Mesenchymal stem cell (in vitro differentiated cells and primary cell): Measurements from ENCODE around the gene RPL41.

Source experiments
- DNase-seq: peaks from one replicate; pipeline ENCODE4 v3.0.0-alpha.2; 2013
- H2AFZ ChIP-seq: one replicate; pipeline ENCODE4 v1.6.1; 2013; ENCODE audit warnings: low read depth, mild to moderate bottlenecking, control low read depth, inconsistent platforms, low read length, moderate library complexity
- H2AK5ac ChIP-seq: 2 replicates; pipeline ENCODE4 v1.6.1; 2013; ENCODE audit warnings: low read length, moderate library complexity, mild to moderate bottlenecking, inconsistent platforms; ENCODE audit not compliant: severe bottlenecking
- H2BK120ac ChIP-seq: one replicate; pipeline ENCODE4 v1.6.1; 2013; ENCODE audit warnings: low read depth, mild to moderate bottlenecking, inconsistent platforms, low read length, moderate library complexity
- H2BK12ac ChIP-seq, 2 experiments: one replicate each; pipeline ENCODE4 v1.6.1; 2013; ENCODE audit warnings: inconsistent platforms in 2 of 2, low read length in 2 of 2, mild to moderate bottlenecking in 2 of 2, moderate library complexity in 2 of 2, control low read depth in 1 of 2
- H2BK15ac ChIP-seq: one replicate; pipeline ENCODE4 v1.6.1; 2013; ENCODE audit warnings: mild to moderate bottlenecking, low read depth, inconsistent platforms; ENCODE audit not compliant: poor library complexity, severe bottlenecking
- H2BK5ac ChIP-seq: 2 replicates; pipeline ENCODE4 v1.6.1; 2013; ENCODE audit warnings: low read depth, mild to moderate bottlenecking, low read length, control low read depth, inconsistent platforms; ENCODE audit not compliant: poor library complexity, severe bottlenecking
- H3K14ac ChIP-seq, 2 experiments: one replicate each; pipeline ENCODE4 v1.6.1; 2013; ENCODE audit warnings: inconsistent platforms in 2 of 2, low read length in 2 of 2, control low read depth in 1 of 2, mild to moderate bottlenecking in 1 of 2, moderate library complexity in 1 of 2
- H3K18ac ChIP-seq, 2 experiments: one replicate each; pipeline ENCODE4 v1.6.1; 2013; ENCODE audit warnings: inconsistent platforms in 2 of 2, low read length in 2 of 2, control low read depth in 1 of 2, low read depth in 1 of 2, mild to moderate bottlenecking in 1 of 2
- H3K23ac ChIP-seq, 2 experiments: one replicate each; pipeline ENCODE4 v1.6.1; 2013; ENCODE audit warnings: inconsistent platforms in 2 of 2, low read length in 2 of 2, mild to moderate bottlenecking in 2 of 2, moderate library complexity in 2 of 2, control low read depth in 1 of 2
- H3K27ac ChIP-seq: 2 replicates; pipeline ENCODE4 v1.5.1; 2013; ENCODE audit warnings: mild to moderate bottlenecking, moderate library complexity, low read length, control low read depth, inconsistent platforms; ENCODE audit not compliant: poor library complexity, severe bottlenecking
- H3K27me3 ChIP-seq, 2 experiments: 2 replicates each; pipeline versions ENCODE4 v1.6.1 to v1.7.0; 2013; ENCODE audit warnings: low read length in 2 of 2, mild to moderate bottlenecking in 2 of 2, moderate library complexity in 2 of 2, control low read depth in 1 of 2, inconsistent platforms in 1 of 2; ENCODE audit not compliant: control insufficient read depth in 1 of 2, insufficient read depth in 1 of 2
- H3K36me3 ChIP-seq, 2 experiments: 2 replicates each; pipeline versions ENCODE4 v1.6.1 to v1.7.0; 2013; ENCODE audit warnings: low read length in 2 of 2, control low read depth in 1 of 2, inconsistent platforms in 1 of 2, low read depth in 1 of 2, mild to moderate bottlenecking in 1 of 2; ENCODE audit not compliant: insufficient read depth in 2 of 2, control insufficient read depth in 1 of 2
- H3K4ac ChIP-seq, 2 experiments: one replicate each; pipeline ENCODE4 v1.6.1; 2013; ENCODE audit warnings: inconsistent platforms in 2 of 2, low read length in 2 of 2, mild to moderate bottlenecking in 2 of 2, moderate library complexity in 2 of 2, control low read depth in 1 of 2, low read depth in 1 of 2
- H3K4me1 ChIP-seq: 2 replicates; pipeline ENCODE4 v1.6.1; 2013; ENCODE audit warnings: low read depth, low read length, control low read depth; ENCODE audit not compliant: control insufficient read depth, insufficient read depth
- H3K4me2 ChIP-seq: 2 replicates; pipeline ENCODE4 v1.6.1; 2013; ENCODE audit warnings: low read length, mild to moderate bottlenecking, inconsistent platforms; ENCODE audit not compliant: poor library complexity, severe bottlenecking
- H3K4me3 ChIP-seq, 2 experiments: 2 replicates each; pipeline versions ENCODE4 v1.5.1 to v1.7.0; 2013; ENCODE audit warnings: low read length in 2 of 2, mild to moderate bottlenecking in 2 of 2, control low read depth in 1 of 2, low read depth in 1 of 2; ENCODE audit not compliant: insufficient read depth in 1 of 2
- H3K79me1 ChIP-seq: replicated peaks from 2 replicates; pipeline ENCODE4 v1.6.1; 2013; ENCODE audit warnings: mild to moderate bottlenecking, control low read depth, low read length, inconsistent platforms; ENCODE audit not compliant: poor library complexity, severe bottlenecking
- H3K9ac ChIP-seq: 2 replicates; pipeline ENCODE4 v1.7.0; 2013; ENCODE audit warnings: mild to moderate bottlenecking, low read length, moderate library complexity
- H3K9me3 ChIP-seq: 2 replicates; pipeline ENCODE4 v1.7.0; 2013; ENCODE audit warnings: mild to moderate bottlenecking, low read length; ENCODE audit not compliant: control insufficient read depth
- H4K8ac ChIP-seq: one replicate; pipeline ENCODE4 v1.6.1; 2013; ENCODE audit warnings: inconsistent platforms, mild to moderate bottlenecking, low read length, moderate library complexity
- H4K91ac ChIP-seq: one replicate; pipeline ENCODE4 v1.6.1; 2013; ENCODE audit warnings: mild to moderate bottlenecking, low read length, inconsistent platforms
- whole genome bisulfite sequencing: methylation state at CpG from one replicate; pipeline ENCODE4 v1.1.7; 2013; ENCODE audit warnings: mixed read lengths; 5-methylcytosine and 5-hydroxymethylcytosine counted together

RPL41 gene

GRCh38 chr12:56118688-56119357 is 2.4 kb downstream of the RPL41 start:
- Histone ChIP-seq H2BK5ac (peak overlapping the region; percentile 24), H2BK15ac (peak overlapping the region; percentile 73), H3K4me2 (peak overlapping the region; percentile 74), H3K27me3 (no peaks in the 10 kb centered on the region), H3K9me3 (no peaks in the 10 kb centered on the region), H3K9ac (peak overlapping the region; percentile 99), H3K79me1 (peaks cover 34% of the 10 kb centered on the region), H3K4me3 (peak overlapping the region; percentile 77 to 86), H2BK120ac (no peak overlapping the region), H3K27ac (peak overlapping the region; percentile 63), H3K14ac (peak overlapping the region in 1 of 2 experiments; percentile 44), H2AK5ac (peak overlapping the region; percentile 57), H4K8ac (peak overlapping the region; percentile 50), H3K36me3 (peaks cover 24 to 45% of the 10 kb centered on the region in 2 experiments), H3K18ac (peak overlapping the region; percentile 79 to 92), H2AFZ (peak overlapping the region; percentile 76), H3K23ac (peak overlapping the region in 1 of 2 experiments; percentile 10), H4K91ac (peak overlapping the region; percentile 64), H2BK12ac (peak overlapping the region; percentile 75 to 84), H3K4me1 (peaks cover 12% of the 10 kb centered on the region), H3K4ac (peak overlapping the region; percentile 51 to 75)
- WGBS = 21% methylated on average over 13 of the region's 13 CpGs
- DNase-seq = no peak

GRCh38 chr12:56119361-56119796 is 2.9 kb downstream of the RPL41 start:
- H3K23ac ChIP-seq = no peak overlapping the region
- H4K91ac ChIP-seq = no peak overlapping the region
- peak overlapping the region; percentile 37 for H3K4me2 ChIP-seq
- H3K4me1 ChIP-seq = peaks cover 12% of the 10 kb centered on the region
- H3K4me3 ChIP-seq = peak overlapping the region in 1 of 2 experiments; percentile 86
- H2AK5ac ChIP-seq = no peak overlapping the region
- H2BK120ac ChIP-seq = no peak overlapping the region
- peaks cover 24 to 45% of the 10 kb centered on the region in 2 experiments for H3K36me3 ChIP-seq
- peaks cover 34% of the 10 kb centered on the region for H3K79me1 ChIP-seq
- no peaks in the 10 kb centered on the region for H3K9me3 ChIP-seq
- H2AFZ ChIP-seq = no peak overlapping the region
- no peak overlapping the region for H3K14ac ChIP-seq
- no peak overlapping the region for H4K8ac ChIP-seq
- H3K27me3 ChIP-seq = no peaks in the 10 kb centered on the region
- H2BK15ac ChIP-seq = no peak overlapping the region
- H3K18ac ChIP-seq = no peak overlapping the region
- H3K4ac ChIP-seq = no peak overlapping the region
- 0% methylated on average over 2 of the region's 2 CpGs for WGBS
- H2BK12ac ChIP-seq = no peak overlapping the region
- DNase-seq = peak; percentile 97
- H3K9ac ChIP-seq = peak overlapping the region; percentile 99
- no peak overlapping the region for H2BK5ac ChIP-seq
- H3K27ac ChIP-seq = peak overlapping the region; percentile 63

- no peak overlapping the region for H3K14ac ChIP-seq
- no peaks in the 10 kb centered on the region for H3K27me3 ChIP-seq
- H3K4me1 ChIP-seq = peaks cover 12% of the 10 kb centered on the region
- H3K4me3 ChIP-seq = no peak overlapping the region
- WGBS = 91% methylated on average over 17 of the region's 17 CpGs
- H3K4me2 ChIP-seq = no peak overlapping the region
- H3K18ac ChIP-seq = no peak overlapping the region
- H3K27ac ChIP-seq = peak overlapping the region; percentile 46
- H3K23ac ChIP-seq = no peak overlapping the region
- H3K9me3 ChIP-seq = no peaks in the 10 kb centered on the region
- no peak overlapping the region for H4K8ac ChIP-seq
- H2AK5ac ChIP-seq = peak overlapping the region; percentile 82
- H3K36me3 ChIP-seq = peaks cover 24 to 45% of the 10 kb centered on the region in 2 experiments
- H3K79me1 ChIP-seq = peaks cover 34% of the 10 kb centered on the region
- H2BK12ac ChIP-seq = peak overlapping the region in 1 of 2 experiments; percentile 56
- no peak overlapping the region for H2BK15ac ChIP-seq
- H2BK120ac ChIP-seq = no peak overlapping the region
- no peak overlapping the region for H2AFZ ChIP-seq
- H3K4ac ChIP-seq = no peak overlapping the region
- no peak overlapping the region for H2BK5ac ChIP-seq
- H3K9ac ChIP-seq = peak overlapping the region; percentile 99
- no peak for DNase-seq
- no peak overlapping the region for H4K91ac ChIP-seq
Measured at GRCh38 chr12:56120158-56120846, 3.9 kb downstream of the RPL41 start.

- peak overlapping the region; percentile 81 for H4K91ac ChIP-seq
- no peak overlapping the region for H3K4me3 ChIP-seq
- H3K18ac ChIP-seq = no peak overlapping the region
- no peaks in the 10 kb centered on the region for H3K9me3 ChIP-seq
- H3K27ac ChIP-seq = no peak overlapping the region
- H3K4ac ChIP-seq = no peak overlapping the region
- no peak overlapping the region for H3K23ac ChIP-seq
- 97% methylated on average over 11 of the region's 11 CpGs for WGBS
- H2BK12ac ChIP-seq = no peak overlapping the region
- H4K8ac ChIP-seq = no peak overlapping the region
- H2BK120ac ChIP-seq = no peak overlapping the region
- H3K4me1 ChIP-seq = peaks cover 12% of the 10 kb centered on the region
- peaks cover 34% of the 10 kb centered on the region for H3K79me1 ChIP-seq
- no peak for DNase-seq
- no peak overlapping the region for H2AFZ ChIP-seq
- H3K14ac ChIP-seq = no peak overlapping the region
- no peak overlapping the region for H2BK15ac ChIP-seq
- peaks cover 24 to 45% of the 10 kb centered on the region in 2 experiments for H3K36me3 ChIP-seq
- H3K27me3 ChIP-seq = no peaks in the 10 kb centered on the region
- H3K9ac ChIP-seq = peak overlapping the region; percentile 37
- no peak overlapping the region for H2BK5ac ChIP-seq
- H3K4me2 ChIP-seq = no peak overlapping the region
- H2AK5ac ChIP-seq = no peak overlapping the region
Measured at GRCh38 chr12:56121204-56121870, 4.9 kb downstream of the RPL41 start.
